HG03460 (cell line): ENCODE data around the gene SEC14L1.
A peak's percentile ranks its signal among the peaks of the same experiment; 100 is the strongest.
"Not testable (repeated sequence)": the region's sequence is repeated elsewhere in the genome, so short reads cannot be mapped to it uniquely, and the experiment has no call there.

ENCODE experiments used
- ATAC-seq: cut with Tn5 transposase; IDR thresholded peaks from one replicate; pipeline ENCODE4 v1.9.1; 2021; ENCODE audit not compliant: unreplicated experiment

The SEC14L1 gene

DNA sequence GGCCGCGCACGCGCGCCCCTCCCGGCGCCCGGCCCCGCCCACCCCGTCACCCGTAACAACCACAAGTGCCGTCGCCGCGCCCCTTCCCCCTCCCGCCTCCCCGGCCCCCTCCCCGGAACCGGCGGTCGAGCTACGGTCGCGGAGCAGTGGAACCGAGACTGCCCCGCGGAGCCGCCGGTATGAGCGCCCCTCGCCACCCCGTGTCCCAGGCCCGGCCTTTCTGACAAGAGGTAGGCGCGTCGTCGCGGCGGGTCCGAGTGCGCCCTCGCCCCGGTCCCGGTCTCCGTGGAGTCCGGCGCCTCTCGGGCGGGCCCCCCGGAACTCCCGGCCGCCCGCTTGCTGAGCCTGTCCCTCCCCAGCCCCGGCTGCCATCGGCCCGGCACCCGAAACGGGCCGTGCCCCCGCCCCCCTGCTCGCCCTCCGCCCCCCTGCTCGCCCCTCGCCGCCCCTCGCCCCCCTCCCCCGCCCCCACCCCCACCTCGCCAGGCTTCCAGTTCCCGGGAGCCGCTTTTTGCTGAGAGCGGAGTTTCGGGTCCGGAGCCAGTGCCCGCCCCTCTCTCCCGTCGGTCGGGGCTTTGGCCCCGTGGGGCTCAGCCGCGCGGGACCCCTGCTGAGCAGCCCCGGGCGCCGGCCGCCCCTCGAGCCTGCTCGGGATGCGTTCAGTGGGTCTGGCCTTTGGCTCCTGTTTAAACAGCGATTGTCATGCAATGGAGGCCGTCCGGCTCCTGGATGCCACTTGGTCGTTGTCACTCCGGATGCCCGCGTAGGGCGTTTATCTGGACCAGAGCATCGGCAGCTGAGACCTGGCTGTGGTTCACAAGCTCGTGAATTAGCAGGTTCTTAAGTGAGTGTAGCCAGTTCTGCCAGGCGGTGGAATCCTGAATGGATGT is at the start of gene SEC14L1:
Gene SEC14L1, plus strand, starts transcription at position 92 of the 890 bp plus-strand sequence. CDS start 2,628 bp downstream, outside the sequence.
- ATAC-seq = peak; percentile 36

GRCh38 chr17:77092025-77092424 is 48.7 kb upstream of the SEC14L1 start:
- no peak for ATAC-seq

GRCh38 chr17:77095461-77095860 is 45.3 kb upstream of the SEC14L1 start:
- ATAC-seq = no peak

GRCh38 chr17:77096570-77097214 is 44.1 kb upstream of the SEC14L1 start:
- no peak for ATAC-seq

DNA sequence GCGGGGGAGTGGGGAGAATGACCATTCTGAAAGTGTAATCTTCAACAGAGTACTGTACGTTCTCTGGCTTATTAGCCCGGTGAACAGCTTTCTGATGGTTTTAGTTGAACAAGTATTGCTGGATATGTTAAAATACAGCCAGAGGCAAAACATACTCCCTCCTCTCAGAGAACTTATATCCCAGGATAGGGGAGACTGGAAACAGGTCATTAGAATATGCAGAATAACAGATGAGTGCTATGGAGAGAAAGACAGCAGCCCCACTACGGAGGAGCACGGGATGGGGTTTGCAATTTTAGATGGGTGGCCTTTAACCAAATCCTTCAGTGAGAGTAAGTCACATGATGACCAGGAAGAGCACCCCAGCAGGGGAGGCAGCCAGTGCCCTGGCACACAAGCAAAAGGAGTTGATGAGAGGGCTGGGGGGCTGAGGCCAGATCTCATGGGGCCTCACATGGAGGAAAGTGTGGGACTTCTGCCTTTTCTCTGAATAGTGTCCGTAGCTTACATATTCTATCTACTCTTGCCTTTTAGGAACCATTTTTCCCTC is 43.1 kb upstream of the SEC14L1 start:
- no peak for ATAC-seq

DNA sequence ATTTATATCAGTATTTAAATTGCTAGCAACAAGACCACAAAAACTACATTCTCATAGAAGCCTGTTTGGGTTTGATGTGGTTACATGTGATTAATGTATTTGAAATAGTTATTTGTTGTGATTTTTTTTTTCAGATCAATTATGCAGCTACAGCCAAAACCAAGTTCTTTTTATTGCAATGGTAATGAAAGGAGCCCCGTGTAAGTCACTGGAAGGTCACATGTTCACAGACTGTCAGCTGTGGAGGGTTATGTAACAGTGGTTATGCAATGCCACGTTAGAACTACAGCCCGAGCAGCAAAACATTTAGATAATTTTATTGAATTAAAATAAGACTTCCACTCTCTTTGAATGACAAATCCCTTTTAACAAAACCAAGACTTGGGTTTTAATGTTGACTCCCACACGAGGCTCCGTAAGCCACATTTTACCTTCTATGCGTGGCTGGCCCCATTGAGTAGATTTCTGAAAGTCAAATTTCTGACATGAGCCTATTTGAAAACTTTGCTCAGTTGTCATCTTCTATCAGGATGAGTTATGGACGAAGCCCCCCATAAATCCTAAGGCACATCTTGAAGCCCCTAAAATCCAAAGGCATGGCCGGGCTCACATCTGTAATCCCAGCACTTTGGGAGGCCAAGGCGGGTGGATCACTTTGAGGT is 41.8 kb upstream of the SEC14L1 start:
- no peak for ATAC-seq

- ATAC-seq = no peak
These were observed 40.8 kb upstream of the SEC14L1 start for GRCh38 chr17:77099997-77100396.

- ATAC-seq = no peak
These were observed 39.0 kb upstream of the SEC14L1 start for GRCh38 chr17:77101521-77102410.

DNA sequence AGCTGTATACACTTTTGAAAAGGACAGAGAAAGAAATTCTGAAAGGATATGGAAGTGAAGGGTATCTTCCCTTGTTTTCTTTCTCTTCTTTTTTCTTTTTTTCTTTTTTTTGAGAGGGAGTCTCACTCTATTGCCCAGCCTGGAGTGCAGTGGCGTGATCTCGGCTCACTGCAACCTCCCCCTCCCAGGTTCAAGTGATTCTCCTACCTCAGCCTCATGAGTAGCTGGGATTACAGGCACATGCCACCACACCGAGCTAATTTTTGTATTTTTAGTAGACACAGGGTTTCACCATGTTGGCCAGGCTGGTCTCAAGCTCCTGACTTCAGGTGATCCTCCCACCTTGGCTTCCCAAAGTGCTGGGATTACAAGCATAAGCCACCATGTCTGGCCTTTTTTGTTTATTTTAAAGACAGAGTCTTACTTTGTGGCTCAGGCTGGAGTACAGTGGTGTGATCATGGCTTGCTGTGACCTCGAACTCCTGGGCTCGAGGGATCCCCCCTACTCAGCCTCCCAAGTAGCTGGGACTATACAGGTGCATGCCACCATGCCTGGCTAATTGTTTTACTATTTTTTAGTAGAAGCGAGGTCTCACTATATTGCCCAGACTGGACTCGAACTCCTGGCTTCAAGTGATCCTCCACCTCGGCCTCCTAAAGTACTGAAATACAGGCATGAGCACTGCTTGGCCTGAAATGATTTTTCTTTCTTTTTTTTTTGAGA is 38.2 kb upstream of the SEC14L1 start:
- not testable (repeated sequence) for ATAC-seq

GRCh38 chr17:77105706-77106105 is 35.1 kb upstream of the SEC14L1 start:
- no peak for ATAC-seq

DNA sequence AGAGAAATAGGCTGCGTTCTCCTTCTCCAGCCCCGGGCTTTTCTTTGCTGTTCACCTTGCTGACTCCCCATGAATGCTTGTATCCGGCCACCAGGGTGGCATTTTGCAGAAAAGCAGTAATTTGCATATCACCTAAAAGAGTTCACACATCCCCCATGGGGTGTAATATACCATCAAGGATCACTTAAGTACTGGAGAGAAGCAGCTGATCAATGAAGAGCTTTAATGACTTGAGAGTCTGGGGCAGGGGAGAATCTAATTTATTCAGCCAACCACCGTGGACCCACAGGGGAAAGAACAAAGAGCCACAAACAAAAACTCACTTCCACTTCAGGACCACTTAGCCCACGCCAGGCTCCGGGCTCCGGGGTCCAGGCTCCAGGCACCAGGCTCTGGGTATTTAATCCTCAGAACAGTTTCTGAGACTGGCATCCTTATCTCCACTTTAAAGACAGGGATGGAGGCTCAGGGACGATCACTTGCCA is 33.9 kb upstream of the SEC14L1 start:
- no peak for ATAC-seq

DNA sequence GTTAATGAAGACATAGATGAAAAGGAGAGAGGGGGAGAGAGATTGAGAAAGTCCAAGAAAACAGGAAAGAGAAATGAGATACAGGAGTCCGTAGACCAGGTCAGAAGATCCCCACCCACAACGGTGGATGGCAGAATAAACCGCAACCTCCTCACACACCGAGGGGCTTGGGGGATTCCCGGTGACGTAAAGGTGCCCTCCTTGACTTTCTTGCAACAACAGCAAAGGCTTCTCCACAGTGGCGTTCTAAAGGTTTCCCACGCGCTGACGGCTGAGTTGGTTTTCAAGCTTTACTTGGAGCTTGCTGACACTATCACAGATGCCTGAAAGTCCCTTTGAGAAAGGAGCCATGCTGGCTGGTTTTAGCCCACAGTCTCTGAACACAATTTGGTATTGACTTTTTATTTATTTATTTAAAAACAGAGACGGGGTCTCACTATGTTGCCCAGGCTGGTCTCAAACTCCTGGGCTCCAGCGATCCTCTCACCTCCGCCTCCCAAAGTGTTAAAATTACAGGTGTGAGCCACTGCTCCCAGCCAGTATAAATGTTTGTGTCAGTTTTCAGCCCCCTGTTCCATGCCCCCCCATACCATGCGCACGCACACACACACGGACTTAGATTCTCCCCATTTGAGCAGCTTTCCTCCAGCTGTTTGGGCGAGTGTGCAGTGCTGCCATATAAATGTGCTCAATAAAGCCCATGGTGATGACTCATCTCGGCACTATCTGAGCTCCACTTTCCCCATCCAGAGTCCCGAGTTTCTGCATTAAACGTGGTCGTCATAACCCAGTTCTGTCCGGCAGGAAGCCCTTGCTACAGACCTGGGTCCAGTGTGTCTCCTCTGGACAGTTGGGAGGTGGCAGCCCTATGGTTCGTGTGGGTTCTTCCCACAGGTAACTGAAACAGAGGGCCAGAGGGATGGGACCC is 33.0 kb upstream of the SEC14L1 start:
- no peak for ATAC-seq

DNA sequence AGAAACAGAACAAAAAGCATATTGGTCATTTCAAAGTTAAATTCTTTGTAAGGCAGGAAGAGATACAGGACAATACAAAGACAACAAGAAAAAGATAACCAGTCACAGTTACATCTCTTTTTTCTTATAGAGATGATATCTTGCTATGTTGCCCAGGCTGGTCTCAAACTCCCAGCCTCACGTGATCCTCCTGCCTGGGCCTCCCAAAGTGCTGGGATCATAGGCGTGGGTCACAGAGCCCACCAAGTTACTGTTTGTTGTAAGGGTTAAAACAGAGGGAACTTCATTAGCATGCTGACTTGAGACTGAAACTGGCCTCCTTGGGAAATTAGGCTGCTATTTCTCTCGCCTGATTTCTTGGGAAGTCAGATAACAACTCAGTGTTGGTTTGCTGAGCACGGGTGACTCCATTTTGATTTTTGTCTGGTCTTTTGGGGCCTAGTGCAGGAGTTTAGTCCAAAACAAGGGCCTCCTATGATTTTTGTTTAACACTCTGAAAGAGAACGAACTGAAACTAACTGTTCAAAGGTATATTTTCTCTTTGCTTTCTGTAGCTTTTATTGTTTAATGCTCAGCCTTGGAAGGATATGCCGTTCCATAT is 31.5 kb upstream of the SEC14L1 start:
- ATAC-seq = no peak

DNA sequence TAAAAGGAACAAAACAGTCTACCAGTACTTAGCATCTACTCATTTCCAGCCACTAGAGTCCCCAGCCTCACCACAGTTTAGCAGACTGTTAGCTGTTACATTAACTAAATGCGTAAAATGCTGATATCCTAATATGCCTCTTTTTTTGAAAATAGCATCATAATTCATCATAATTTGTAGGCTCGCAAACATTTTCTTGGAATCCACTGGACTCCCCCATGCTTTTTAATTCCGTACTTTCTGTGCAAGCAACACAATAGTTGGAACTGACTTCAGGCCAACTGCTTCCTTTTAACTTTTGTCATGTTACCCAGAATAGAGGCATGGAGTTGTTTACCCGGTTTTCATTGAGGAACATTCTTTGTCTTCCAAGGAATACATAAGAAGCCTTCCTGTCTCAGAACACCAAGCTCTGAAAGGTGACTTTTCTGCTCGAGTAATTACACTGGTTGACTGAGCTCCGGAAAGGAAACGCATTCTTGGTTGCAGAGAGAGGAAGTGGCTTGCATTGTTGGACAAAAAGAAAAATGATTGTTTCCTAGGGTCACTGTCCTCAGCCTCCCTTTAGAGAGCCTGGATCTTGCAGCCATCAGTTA is 30.9 kb upstream of the SEC14L1 start:
- no peak for ATAC-seq

DNA sequence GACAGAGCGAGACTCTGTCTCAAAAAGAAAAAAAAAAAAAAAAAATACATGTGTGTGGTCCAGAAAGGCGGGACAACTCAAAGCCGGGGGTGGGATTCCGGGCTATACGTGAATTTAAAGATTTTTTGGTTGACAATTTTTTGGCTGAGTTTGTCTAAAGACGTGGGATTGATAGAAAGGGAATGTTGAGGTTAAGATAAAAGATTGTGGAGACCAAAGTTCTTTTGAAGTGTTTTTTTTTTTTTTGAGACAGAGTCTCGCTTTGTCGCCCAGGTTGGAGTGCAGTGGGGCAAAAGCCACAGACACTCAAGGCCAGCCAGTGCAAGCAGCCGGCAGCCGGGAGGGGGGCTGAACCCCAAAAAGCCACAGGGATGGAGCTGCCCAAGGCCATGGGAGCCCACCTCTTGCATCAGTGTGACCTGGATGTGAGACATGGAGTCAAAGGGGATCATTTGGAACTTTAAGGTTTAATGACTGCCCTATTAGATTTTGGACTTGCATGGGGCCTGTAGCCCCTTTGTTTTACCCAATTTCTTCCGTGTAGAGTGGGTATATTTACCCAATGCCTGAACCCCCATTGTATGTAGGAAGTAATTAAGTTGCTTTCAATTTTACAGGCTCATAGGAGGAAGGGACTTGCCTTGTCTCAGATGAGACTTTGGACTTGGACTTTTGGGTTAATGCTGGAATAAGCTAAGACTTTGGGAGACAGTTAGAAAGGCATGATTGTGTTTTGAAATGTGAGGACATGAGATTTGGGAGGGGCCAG is 29.4 kb upstream of the SEC14L1 start:
- ATAC-seq = not testable (repeated sequence)

DNA sequence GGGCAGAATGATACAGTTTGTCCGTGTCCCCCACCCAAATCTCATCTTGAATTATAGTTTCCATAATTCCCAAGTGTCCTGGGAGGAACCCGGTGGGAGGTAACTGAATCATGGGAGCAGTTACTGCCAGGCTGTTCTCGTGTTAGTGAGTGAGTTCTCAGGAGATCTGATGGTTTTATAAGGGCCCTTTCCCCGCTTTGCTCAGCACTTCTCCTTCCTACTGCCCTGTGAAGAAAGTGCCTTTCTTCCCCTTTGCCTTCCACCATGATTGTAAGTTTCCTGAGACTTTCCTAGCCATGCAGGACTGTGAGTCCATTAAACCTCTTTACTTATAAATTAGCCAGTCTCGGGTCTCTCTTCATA is 28.9 kb upstream of the SEC14L1 start:
- ATAC-seq = no peak

- no peak for ATAC-seq
These were observed 25.3 kb upstream of the SEC14L1 start for GRCh38 chr17:77115510-77115909.
